ENCODE measurements around the gene ST6GALNAC2.

DNA sequence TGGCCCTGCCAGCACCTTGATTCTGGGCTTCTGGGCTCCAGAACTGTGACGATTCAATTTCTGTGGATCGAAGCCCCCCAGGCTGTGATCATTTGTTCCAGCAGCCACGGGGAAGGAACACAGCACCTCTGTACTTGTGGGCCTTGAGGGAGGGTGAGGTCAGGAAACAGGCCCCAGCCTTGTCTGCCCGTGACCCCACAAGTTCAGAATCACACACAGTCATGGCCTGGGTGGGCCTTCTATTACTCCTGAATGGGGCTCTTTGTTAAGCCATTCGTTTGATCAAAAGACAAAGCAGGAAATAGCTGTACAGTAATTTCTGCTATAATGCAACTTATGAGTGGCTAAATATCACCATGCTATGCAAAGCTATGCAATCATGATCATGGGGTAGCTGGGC lies 10.1 kb downstream of the ST6GALNAC2 start:
- no peak for TF ChIP-seq EZH2 (IDR thresholded peaks at IDR 0.05; ENCODE audit: insufficient read depth, poor library complexity, severe bottlenecking)
- no peak for TF ChIP-seq EZH2phosphoT487 (IDR thresholded peaks at IDR 0.05; ENCODE audit: insufficient read depth, low read depth)
